C1 segment of cervical spinal cord (tissue), 14 donors: ENCODE measurements around the gene TRIO.
"Not testable (repeated sequence)": the region's sequence is repeated elsewhere in the genome, so short reads cannot be mapped to it uniquely, and the experiment has no call there.

Experiments
- DNase-seq, 14 donors: peaks; one replicate each; lab custom pipeline; 2025; lab: John Stamatoyannopoulos, UW

TRIO gene

DNA sequence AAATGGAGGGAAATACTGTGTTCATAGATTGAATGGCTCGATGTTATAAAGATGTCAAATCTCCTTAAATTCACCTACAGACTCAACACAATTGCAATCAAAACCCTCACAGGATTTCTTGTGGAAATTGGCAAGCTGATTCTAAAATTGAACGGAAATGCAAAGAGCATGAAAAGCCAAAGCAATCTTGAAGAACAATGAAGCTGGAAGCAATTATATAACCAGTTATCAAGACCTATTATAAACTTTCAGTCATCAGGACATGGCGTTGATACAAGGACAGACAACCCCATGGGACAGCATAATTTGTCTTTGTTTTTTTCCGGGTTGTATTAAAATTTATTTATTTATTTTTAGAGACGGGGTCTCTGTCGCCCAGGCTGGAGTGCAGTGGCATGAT lies 385.0 kb downstream of the TRIO start:
- no peak for DNase-seq

DNA sequence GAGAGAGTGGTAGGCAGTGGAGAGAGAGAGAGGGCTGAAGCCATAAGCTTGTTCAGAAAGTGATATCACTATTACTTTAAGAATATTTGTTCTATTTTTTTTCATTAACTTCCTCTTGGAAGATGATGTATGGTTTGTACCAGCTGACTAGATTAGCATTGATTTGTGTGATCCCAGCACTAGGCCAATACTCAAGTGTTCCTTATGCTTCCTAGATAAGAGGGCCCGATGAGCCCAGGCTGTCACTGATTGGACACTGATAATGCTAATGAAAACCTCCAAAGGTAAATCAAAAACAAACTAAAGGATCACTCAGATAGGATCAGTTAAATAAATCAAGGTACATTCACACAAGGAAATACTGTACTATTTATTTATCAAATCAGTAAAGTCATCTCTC lies 385.8 kb downstream of the TRIO start:
- DNase-seq = no peak

DNA sequence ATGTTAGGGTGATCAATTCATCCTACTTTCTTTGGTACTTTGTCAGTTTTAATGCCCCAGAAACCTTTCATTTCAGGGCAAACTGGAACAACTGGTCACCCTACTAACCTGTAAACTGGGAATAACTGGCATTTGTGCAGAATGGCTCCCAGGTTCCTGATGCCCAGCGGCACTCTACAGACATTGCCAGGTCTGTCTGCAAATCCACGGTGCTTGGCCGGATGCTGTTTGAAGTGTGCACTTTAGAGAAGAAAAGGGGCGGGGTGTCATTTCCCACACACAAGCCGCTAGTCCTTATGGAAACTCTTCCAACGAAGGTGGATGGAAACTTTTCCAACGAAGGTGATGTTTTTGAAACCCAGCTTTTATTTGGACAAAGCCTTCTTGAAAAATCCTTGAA lies 388.5 kb downstream of the TRIO start:
- no peak for DNase-seq

DNA sequence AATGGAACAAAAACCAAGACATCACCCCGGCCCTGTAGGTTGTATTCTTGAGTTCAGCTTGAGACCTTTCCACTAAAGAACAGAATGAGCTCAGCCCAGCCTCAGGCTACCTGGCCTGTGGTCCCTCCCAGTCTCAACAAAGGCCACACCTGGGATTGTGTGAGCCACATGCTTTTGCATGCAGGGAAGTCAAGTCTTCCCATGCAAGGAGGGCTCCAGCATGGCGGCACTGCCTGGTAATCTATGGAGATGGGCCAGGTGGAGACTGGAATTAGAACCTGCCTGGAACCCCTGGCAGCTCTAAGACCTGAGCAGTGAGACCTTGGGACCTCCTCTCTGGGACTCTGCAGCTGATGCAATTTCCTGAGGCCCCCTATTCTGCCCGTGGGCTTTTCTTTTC lies 389.0 kb downstream of the TRIO start:
- DNase-seq = no peak

DNA sequence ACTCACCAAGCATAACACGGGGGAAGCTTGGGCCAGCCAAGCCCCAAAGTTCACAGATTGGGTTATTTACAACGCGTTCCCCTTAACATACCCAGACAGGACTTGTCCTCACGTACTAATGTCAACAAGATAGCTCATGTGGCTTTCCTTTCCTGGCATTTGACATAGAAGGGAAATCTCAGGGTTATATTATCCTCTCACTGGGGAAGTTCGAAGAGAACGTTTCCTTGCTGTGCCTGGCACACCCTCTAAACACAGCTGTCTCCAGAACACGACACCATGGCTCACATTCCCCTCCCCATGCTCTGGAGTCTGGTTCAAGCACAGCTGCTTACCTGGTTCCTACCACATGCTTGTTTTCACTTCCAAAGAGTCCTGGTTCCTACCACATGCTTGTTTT lies 391.6 kb downstream of the TRIO start:
- no peak for DNase-seq

DNA sequence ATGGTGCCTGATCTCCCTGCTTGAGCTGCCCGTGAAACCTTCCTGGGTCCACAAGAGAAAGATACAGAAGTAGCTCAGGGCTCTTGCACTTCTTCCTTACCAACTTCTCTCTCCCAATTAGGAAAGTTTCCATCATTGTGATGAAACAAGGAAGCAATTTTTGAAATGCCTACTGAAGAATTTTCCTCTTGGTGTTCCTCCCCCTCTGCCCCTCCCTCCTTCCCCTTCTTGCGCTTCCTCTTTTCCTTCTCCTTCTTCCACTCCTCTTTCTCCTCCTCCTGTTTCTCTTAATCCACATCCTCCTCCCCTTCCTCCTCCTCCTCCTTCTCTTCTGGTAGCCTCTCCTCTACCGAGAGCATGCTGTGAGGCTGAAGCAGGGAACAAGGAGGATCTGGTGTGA lies 402.2 kb downstream of the TRIO start:
- DNase-seq = no peak

DNA sequence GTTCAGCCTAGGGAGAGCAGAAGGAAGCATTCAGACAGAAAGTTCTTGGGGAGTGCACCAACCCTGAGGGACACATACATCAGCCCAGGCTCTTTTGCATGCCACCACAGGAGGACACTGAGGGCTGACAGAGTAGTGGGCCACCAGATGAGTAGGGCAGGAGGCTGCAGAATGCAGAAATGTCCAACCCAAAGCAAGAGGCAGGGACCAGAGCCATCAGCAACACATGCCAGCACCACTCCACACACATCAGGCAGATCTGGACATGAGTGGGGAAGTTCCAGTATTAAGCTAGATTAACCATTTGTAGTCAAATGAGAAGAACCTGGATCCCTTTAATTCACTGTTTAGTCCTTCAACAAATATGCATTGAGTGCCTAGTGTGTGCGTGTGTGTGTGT lies 402.7 kb downstream of the TRIO start:
- no peak for DNase-seq

DNA sequence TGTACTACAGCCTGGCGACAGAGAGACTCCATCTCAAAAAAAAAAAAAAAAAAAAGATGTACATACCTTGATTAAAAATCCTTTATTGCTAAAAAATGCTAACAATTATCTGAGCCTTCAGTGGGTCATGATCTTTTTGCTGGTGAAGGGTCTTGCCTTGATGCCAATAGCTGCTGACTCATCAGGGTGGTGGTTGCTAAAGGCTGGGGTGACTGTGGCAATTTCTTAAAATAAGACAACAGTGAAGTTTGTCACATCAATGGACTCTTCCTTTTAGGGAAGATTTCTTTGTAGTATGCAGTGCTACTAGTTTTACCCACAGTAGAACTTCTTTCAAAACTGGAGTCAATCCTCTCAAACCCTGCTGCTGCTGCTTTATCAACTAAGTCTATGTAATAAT lies 404.5 kb downstream of the TRIO start:
- no peak for DNase-seq

DNA sequence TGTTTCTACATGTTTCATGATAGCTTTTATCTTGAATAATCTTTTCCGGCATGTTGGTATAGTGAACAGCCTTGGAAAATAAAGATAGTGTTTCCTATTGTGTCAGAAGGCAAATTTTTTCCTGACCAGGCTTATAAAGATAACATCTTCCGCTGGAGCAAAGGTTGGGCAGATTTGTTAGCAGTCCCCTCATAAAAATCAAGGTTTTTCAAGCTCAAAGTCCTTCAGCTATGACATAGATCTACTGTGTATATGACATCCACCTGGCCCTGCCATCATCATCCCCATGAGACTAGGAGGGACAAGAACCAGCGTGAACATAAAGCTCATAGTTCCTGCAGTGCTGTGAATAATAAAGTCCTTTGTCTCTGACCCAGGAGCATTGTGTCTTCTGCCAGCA lies 408.1 kb downstream of the TRIO start:
- DNase-seq = no peak

DNA sequence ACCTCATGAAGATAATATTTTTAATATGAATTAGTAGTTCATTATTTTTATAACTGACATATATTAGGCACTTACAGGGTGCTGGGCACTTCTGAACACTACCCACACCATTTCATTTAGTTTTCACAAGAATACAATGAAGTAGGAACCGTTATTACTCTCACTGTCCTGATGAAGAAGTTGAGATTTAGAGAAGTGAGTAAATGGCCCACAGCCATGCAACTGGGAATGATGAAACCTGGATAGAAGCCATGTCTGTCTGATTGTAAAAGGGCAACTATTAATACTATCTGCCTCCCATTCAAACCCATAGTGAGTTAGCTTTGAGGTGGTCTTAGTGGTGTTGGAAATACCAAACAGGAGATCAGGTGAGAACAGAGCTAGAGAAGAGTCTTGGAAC lies 408.9 kb downstream of the TRIO start:
- DNase-seq = no peak

DNA sequence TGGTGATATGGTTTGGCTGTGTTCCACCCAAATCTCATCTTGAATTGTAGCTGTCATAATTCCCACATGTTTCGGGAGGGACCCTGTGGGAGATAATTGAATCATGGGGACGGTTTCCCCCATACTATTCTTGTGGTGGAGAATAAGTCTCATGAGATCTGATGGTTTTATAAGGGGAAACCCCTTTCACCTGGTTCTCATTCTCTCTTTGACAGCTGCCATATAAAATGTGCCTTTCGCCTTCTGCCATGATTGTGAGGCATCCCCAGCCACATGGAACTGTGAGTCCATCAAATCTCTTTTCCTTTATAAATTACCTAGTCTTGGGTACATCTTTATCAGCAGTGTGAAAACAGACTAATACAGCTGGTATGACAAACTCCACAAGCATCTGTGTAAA lies 411.1 kb downstream of the TRIO start:
- not testable (repeated sequence) for DNase-seq

DNA sequence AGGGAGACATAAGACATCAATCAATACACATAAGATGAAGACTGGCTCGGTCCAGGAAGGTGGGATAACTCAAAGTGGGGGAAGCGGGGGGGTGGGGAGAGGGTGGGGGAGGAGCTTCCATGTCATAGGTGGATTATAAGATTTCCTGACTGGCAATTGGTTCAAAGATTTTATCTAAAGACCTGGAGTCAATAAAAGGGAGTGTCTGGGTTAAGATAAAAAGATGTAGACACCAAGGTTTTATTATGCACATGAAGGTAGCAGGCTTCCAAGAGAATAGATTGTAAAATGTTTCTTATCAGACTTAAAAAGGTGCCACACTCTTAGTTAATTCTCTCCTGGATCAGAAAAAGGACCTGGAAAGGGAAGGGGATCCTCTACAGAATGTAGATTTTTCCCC lies 412.9 kb downstream of the TRIO start:
- no peak for DNase-seq

DNA sequence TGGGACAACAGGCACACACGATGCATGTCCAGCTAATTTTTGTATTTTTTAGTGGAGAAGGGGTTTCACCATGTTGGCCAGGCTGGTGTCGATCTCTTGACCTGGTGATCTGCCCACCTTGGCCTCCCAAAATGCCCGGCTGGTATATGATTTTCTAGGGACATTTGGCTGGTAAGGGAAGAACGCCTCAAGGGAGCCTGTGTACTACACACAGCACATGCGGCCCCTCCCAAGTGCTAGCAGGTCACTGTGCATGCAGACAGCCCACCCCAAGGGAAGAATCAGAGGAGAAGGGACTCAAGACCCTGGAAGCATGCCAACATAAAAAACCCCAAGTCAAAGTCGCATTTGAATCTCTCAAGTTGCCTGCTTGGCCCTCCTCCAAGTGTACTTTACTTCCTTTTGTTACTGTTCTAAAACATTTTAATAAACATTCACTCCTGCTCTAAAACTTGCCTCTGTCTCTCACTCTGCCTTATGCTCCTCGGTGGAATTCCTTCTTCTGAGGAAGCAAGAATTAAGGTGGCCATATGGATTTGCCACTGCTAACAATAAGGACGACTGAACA lies 414.1 kb downstream of the TRIO start:
- no peak for DNase-seq

DNA sequence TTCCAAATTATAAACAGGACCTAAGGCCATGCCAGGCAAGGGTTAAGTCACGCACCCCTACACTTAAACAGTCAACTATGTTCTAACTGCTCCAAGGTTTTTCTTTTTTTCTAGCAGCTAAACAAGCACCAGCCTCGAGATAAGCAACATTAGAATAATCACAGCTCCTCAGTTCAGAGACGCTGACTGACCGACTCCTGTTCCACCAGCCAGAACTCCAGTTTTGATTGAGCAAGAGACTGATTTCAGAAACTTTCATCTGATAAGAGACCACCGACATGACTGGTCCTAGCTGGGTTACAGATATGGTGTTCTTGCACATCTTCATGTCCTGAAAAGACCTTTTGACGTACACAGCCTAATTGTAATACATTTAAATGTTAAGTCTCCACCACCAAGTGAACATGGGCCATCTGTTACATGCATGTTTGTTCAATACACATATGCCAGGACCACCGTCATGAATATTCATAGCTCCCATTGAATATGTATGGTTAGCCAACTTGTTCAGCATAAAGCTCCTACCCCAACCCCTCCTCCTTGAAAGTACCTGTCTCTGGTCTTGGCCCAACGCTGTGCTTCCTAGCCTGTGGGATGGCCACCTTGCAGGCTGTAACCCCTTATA lies 414.8 kb downstream of the TRIO start:
- no peak for DNase-seq
